Kidney epithelial cell (primary cell): ENCODE results near the gene NME8. TPM values are rescaled to one million over a fixed set of nuclear protein-coding genes. Genes with fewer than 3 reads are reported as not detected.

Source experiments
- DNase-seq: peaks from one replicate; pipeline ENCODE4 v3.0.0-alpha.2; 2010; ENCODE audit warnings: low read depth
- H3K27me3 ChIP-seq: 2 replicates; pipeline ENCODE4 v1.6.0; 2011; ENCODE audit warnings: low read length; ENCODE audit not compliant: control insufficient read depth, insufficient read depth
- H3K36me3 ChIP-seq: 2 replicates; pipeline ENCODE4 v1.5.1; 2011; ENCODE audit warnings: low read length; ENCODE audit not compliant: control insufficient read depth, insufficient read depth
- H3K4me3 ChIP-seq: 2 replicates; pipeline ENCODE4 v1.5.1; 2011; ENCODE audit warnings: low read depth, mild to moderate bottlenecking, control low read depth, low read length
- total RNA-seq: library from RNA; depleted of rRNA; stranded (reverse); fragments of >200 nt; gene quantifications from 2 replicates; pipeline ENCODE4 v1.2.3, GENCODE V29; 2015
- TF ChIP-seq, protein P1 (sequence below): IDR thresholded peaks from 2 replicates; pipeline ENCODE4 v1.5.1; 2011; ENCODE audit warnings: mild to moderate bottlenecking, moderate library complexity, low read length, control low read depth, inconsistent platforms; ENCODE audit not compliant: insufficient read depth, poor library complexity, severe bottlenecking

NME8 gene
- total RNA-seq, 1 donor from 2014 or later, result not detected

DNA sequence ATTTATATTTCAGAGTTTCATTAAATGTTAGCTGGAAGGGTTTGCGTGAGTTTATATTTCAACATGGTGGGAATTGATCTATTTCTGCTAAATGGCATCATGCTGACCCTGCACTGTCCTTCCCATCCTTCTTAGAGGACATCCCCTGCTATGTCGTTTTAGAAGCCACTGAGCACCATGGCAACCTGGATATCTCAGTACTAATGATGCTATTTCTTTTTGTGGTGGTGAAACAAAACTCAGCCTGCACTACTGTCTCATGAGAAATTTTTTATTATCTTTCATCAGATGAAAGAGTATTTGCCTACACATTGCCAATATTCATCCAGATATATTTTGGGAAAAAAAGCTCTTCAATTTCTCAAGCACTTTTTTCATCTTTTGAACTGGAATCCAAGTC lies 84.1 kb downstream of the NME8 start:
- Histone ChIP-seq H3K4me3 (no peak overlapping the region), H3K27me3 (no peaks in the 10 kb centered on the region)
- TF ChIP-seq, protein P1, sequence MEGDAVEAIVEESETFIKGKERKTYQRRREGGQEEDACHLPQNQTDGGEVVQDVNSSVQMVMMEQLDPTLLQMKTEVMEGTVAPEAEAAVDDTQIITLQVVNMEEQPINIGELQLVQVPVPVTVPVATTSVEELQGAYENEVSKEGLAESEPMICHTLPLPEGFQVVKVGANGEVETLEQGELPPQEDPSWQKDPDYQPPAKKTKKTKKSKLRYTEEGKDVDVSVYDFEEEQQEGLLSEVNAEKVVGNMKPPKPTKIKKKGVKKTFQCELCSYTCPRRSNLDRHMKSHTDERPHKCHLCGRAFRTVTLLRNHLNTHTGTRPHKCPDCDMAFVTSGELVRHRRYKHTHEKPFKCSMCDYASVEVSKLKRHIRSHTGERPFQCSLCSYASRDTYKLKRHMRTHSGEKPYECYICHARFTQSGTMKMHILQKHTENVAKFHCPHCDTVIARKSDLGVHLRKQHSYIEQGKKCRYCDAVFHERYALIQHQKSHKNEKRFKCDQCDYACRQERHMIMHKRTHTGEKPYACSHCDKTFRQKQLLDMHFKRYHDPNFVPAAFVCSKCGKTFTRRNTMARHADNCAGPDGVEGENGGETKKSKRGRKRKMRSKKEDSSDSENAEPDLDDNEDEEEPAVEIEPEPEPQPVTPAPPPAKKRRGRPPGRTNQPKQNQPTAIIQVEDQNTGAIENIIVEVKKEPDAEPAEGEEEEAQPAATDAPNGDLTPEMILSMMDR, result no peak

DNA sequence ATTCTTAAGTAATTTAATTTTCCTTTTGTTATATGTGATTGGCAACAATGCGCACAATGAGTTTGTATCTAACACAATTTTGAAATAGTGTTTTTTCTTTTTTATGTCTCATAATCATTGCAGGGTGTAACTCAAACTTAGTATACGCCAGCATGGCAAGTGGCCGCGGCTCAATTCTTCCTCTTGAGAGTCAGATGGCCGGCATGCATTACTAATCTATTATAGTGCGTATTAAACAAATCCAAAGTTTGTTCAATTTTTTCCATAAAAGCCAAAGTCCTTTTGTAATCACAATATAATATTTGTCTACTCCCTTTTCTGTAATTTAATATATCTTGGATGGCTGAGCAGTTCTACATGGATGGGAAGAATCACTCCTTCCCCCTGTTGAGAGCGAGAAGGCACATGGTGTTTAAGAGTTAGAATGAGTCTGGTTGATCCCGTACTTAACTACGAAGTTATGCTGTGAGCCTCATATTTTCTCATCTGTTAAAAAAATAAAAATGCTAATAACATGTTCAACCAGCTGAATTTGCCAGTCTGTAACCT lies 84.7 kb downstream of the NME8 start:
- Histone ChIP-seq H3K36me3 (no peaks in the 10 kb centered on the region), H3K27me3 (no peaks in the 10 kb centered on the region), H3K4me3 (no peak overlapping the region)
- TF ChIP-seq, protein P1, result no peak
- DNase-seq, result no peak

More for the DNA sequence above, 84.1 kb downstream of the NME8 start:
- no peaks in the 10 kb centered on the region for H3K36me3 ChIP-seq
- DNase-seq, result no peak

DNA sequence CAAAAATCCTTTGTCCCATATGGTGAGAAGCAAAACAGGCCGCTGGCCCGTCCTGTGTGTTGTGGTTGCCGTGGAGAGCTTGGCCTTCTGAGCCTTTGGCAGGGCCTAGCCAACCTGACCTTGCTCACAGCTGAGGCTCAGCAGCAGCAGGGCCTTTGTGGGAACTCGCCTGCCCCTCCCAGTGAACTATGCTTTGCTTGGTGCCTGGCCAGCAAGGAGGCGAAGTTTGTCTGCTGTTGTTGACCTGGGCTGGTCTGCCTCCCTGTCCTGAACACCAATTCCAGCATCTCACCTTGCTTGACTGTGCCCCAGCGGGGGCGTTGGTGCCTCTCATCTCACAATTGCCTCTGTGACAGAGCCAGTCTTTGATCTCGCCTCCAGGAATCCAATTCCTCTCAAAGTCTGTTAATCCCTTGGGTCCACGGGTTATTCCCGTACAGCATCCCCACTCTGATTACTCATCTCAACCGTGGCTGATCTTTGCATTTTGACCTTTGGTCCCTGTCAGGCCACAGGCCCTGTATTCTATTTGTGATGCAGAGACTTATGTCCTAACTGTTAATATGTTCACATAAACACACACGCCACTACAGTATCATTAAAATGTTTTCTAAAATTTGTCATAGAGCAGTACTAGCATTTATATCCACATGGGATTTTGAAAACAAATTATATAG lies 94.7 kb downstream of the NME8 start:
- no peak overlapping the region for H3K4me3 ChIP-seq
- TF ChIP-seq, protein P1, result no peak
- no peaks in the 10 kb centered on the region for H3K36me3 ChIP-seq

DNA sequence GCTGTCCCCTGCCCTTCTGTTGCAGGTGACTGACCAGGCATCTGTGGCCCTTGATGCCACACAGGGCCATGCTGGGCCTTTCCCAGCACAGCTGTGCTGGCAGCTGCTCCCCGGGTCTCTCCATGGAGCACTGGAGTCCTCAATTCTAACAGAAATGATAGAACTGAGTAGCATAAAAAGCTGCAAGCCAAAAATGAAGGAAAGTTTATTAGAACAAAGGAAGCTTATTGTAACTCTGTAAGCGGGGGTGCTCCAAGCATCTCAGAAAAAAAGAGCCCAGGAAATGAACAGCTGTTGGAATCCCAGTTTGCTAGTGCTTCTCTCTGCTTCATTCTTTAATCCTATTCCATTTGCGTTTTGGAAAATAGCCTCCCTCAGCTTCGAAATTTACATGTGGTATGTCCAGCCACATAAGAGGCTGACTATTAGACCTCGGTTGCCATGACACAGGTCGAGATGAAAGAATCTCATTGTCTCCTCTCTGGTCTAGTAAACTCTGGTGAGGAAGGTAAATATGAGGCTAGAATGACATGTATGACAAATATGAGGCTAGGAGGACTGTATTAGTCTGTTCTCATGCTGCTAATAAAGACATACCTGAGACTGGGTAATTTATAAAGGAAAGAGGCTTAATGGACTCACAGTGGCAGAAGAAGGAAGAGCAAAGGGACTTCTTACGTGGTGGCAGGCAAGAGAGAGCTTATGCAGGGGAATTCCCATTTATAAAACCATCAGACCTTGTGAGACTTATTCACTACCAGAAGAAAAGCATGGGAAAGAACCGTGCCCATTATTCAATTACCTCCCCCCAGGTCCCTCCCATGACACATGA lies 95.7 kb downstream of the NME8 start:
- no peak for DNase-seq
- Histone ChIP-seq H3K27me3 (no peaks in the 10 kb centered on the region), H3K36me3 (no peaks in the 10 kb centered on the region), H3K4me3 (no peak overlapping the region)
- TF ChIP-seq, protein P1, result no peak

More for the DNA sequence above, 94.7 kb downstream of the NME8 start:
- no peak for DNase-seq
- H3K27me3 ChIP-seq, result no peaks in the 10 kb centered on the region

DNA sequence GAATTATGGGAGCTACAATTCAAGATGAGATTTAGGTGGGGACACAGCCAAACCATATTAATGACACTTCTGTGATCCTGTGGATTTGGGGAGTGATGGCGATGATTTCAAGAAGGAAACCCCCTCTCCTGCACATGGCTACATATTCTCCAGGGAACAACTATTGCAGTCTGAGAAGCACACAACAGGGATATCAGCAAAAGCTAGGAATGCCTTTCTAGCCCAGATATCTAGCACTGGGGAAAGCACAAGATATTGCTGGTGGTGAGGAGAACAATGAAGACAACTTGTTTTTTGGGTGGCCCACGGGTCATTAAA lies 96.3 kb downstream of the NME8 start:
- DNase-seq, result no peak

More for the DNA sequence above, 96.3 kb downstream of the NME8 start:
- TF ChIP-seq, protein P1, result no peak
- Histone ChIP-seq H3K36me3 (no peaks in the 10 kb centered on the region), H3K4me3 (no peak overlapping the region), H3K27me3 (no peaks in the 10 kb centered on the region)
